K562 (cell line): ENCODE data around the gene FAM181B. TPM values are rescaled to one million over a fixed set of nuclear protein-coding genes. Genes with fewer than 3 reads are reported as not detected.
"Not testable (repeated sequence)": the region's sequence is repeated elsewhere in the genome, so short reads cannot be mapped to it uniquely, and the experiment has no call there.

Source experiments
- ATAC-seq: fragments of 200-7000 bp; cut with Tn5 transposase; 3 replicates; pipeline ENCODE4 v1.9.1; 2020; ENCODE audit warnings: moderate library complexity
- BruUV-seq: library from RNA; stranded (reverse); fragments of 400-500 nt; replicated peaks from 2 replicates; lab custom pipeline; 2021; lab: Mats Ljungman, UMichigan
- CTCF ChIA-PET: fragments of 300-600 bp; formaldehyde crosslinking; extraction: SDS; loops from one replicate; lab custom pipeline; 2021; ENCODE audit warnings: low intra/inter-chr PET ratio; lab: Yijun Ruan, JAX
- POLR2A ChIA-PET: fragments of 300-600, 350-650 bp; sonication (Branson Sonifier 250); formaldehyde crosslinking; extraction: SDS; loops from one replicate; lab custom pipeline; 2021; ENCODE audit warnings: antibody characterized with exemption, inconsistent platforms; lab: Yijun Ruan, JAX
- DNase-seq, 4 experiments: peaks; one replicate each; pipeline versions ENCODE4 v3.0.0 to v3.0.0-alpha.2; 2011 to 2018; ENCODE audit warnings: low spot score in 3 of 4, mixed read lengths in 3 of 4; ENCODE audit errors: extremely low read depth in 1 of 4
- FAIRE-seq: peaks from 2 replicates; lab custom pipeline; 2011; peaks lifted over from hg19 to GRCh38; lab: Jason Lieb, UNC
- H2AFZ ChIP-seq: 2 replicates; pipeline ENCODE4 v1.6.0; 2011; ENCODE audit warnings: low read depth, low read length, control low read depth, inconsistent platforms
- H3K27ac ChIP-seq: fragments of 200-600 bp; 3 replicates; pipeline ENCODE4 v1.8.0; 2011; ENCODE audit warnings: low read depth, mild to moderate bottlenecking, control low read depth, inconsistent platforms, low read length, moderate library complexity, mixed read lengths; ENCODE audit errors: extremely low read depth
- H3K27me3 ChIP-seq, 2 experiments: fragments of 300-600 bp in 1 of 2; 2 replicates in 1 of 2; 3 replicates in 1 of 2; pipeline versions ENCODE4 v1.6.0 to v1.8.0; 2011; ENCODE audit warnings: inconsistent platforms in 2 of 2, low read length in 2 of 2, mild to moderate bottlenecking in 1 of 2, mixed read lengths in 1 of 2, moderate library complexity in 1 of 2; ENCODE audit not compliant: control insufficient read depth in 2 of 2, insufficient read depth in 2 of 2
- H3K36me3 ChIP-seq: fragments of 300-600 bp; 3 replicates; pipeline ENCODE4 v1.8.0; 2011; ENCODE audit warnings: mild to moderate bottlenecking, low read length, inconsistent platforms; ENCODE audit not compliant: control insufficient read depth, insufficient read depth
- H3K4me1 ChIP-seq, 2 experiments: fragments of 200-600 bp in 1 of 2; replicated peaks in 1 of 2; 2 replicates in 1 of 2; 3 replicates in 1 of 2; pipeline versions ENCODE4 v1.5.1 to v1.8.0; 2011; ENCODE audit warnings: inconsistent platforms in 2 of 2, low read length in 2 of 2, mild to moderate bottlenecking in 1 of 2, mixed read lengths in 1 of 2, moderate library complexity in 1 of 2; ENCODE audit not compliant: control insufficient read depth in 2 of 2, insufficient read depth in 2 of 2
- H3K4me2 ChIP-seq: 2 replicates; pipeline ENCODE4 v1.6.1; 2011; ENCODE audit warnings: low read length, control low read depth, inconsistent platforms, mixed read lengths; ENCODE audit not compliant: insufficient read depth
- H3K4me3 ChIP-seq: fragments of 200-600 bp; sonication (generic), shearing (Covaris generic); 2 replicates; pipeline ENCODE4 v1.5.1; 2016; ENCODE audit warnings: control low read depth, inconsistent platforms
- H3K79me2 ChIP-seq: fragments of 200-600 bp; 3 replicates; pipeline ENCODE4 v1.8.0; 2011; ENCODE audit warnings: low read length, inconsistent platforms; ENCODE audit not compliant: control insufficient read depth, insufficient read depth
- H3K9ac ChIP-seq, 2 experiments: 2 replicates each; pipeline versions ENCODE4 v1.6.0 to v1.6.1; 2011; ENCODE audit warnings: low read depth in 2 of 2, low read length in 2 of 2, control low read depth in 1 of 2, inconsistent platforms in 1 of 2, mild to moderate bottlenecking in 1 of 2, mixed read lengths in 1 of 2; ENCODE audit not compliant: insufficient read depth in 1 of 2
- H3K9me1 ChIP-seq: one replicate; pipeline ENCODE4 v1.6.0; 2011; ENCODE audit warnings: inconsistent platforms, mild to moderate bottlenecking, low read length, moderate library complexity; ENCODE audit not compliant: control insufficient read depth, insufficient read depth
- H3K9me3 ChIP-seq: replicated peaks from 2 replicates; pipeline ENCODE4 v1.5.1; 2011; ENCODE audit warnings: low read depth, low read length, inconsistent platforms; ENCODE audit not compliant: control insufficient read depth, insufficient read depth
- H4K20me1 ChIP-seq: replicated peaks from 2 replicates; pipeline ENCODE4 v1.6.1; 2011; ENCODE audit warnings: low read length, inconsistent platforms, mixed read lengths; ENCODE audit not compliant: control insufficient read depth, insufficient read depth
- ELK1 ChIP-seq: sonication (generic); formaldehyde crosslinking; IDR thresholded peaks from 2 replicates; pipeline ENCODE4 v1.8.1; 2022; ENCODE audit warnings: missing genetic modification reagents
- FOXK1 ChIP-seq: sonication (generic); formaldehyde crosslinking; IDR thresholded peaks from 2 replicates; pipeline ENCODE4 v1.8.0; 2022; ENCODE audit warnings: missing genetic modification reagents, mild to moderate bottlenecking, borderline replicate concordance
- FOXP4 ChIP-seq: sonication (generic); formaldehyde crosslinking; IDR thresholded peaks from 2 replicates; pipeline ENCODE4 v1.8.0; 2022; ENCODE audit warnings: mild to moderate bottlenecking, missing genetic modification reagents, borderline replicate concordance
- LEF1 ChIP-seq: fragments of 450-650 bp; IDR thresholded peaks from 2 replicates; pipeline ENCODE4 v1.6.1; 2016; ENCODE audit warnings: mild to moderate bottlenecking
- NCOA1 ChIP-seq: fragments of 450-650 bp; IDR thresholded peaks from 2 replicates; pipeline ENCODE4 v1.6.1; 2016; ENCODE audit warnings: low read depth
- NFYB ChIP-seq: IDR thresholded peaks from 2 replicates; pipeline ENCODE4 v1.6.1; 2011; ENCODE audit warnings: mild to moderate bottlenecking, moderate library complexity; ENCODE audit not compliant: insufficient read length; ENCODE audit errors: extremely low read depth
- SLC30A9 ChIP-seq: fragments of 250-450 bp; sonication (Bioruptor Pico); IDR thresholded peaks from 2 replicates; pipeline ENCODE4 v1.8.0; 2022; ENCODE audit warnings: mild to moderate bottlenecking, moderate library complexity
- SRSF3 ChIP-seq: fragments of 200-400 bp; formaldehyde crosslinking; IDR thresholded peaks from 2 replicates; pipeline ENCODE4 v1.6.1; 2016; ENCODE audit warnings: mild to moderate bottlenecking, low read length, moderate library complexity; ENCODE audit not compliant: insufficient read depth
- U2AF1 ChIP-seq: fragments of 200-400 bp; formaldehyde crosslinking; optimal IDR thresholded peaks from 2 replicates; pipeline ENCODE3; 2017; ENCODE audit warnings: mild to moderate bottlenecking, low read depth, low read length, moderate library complexity
- XRCC5 ChIP-seq: fragments of 200-400 bp; formaldehyde crosslinking; IDR thresholded peaks from 2 replicates; pipeline ENCODE4 v1.6.1; 2017; ENCODE audit warnings: low read depth, mild to moderate bottlenecking, low read length
- YBX1 ChIP-seq: fragments of 450-650 bp; IDR thresholded peaks from 2 replicates; pipeline ENCODE4 v1.7.1; 2016; ENCODE audit warnings: mild to moderate bottlenecking
- ZKSCAN8 ChIP-seq: fragments of 200-800 bp; sonication (Bioruptor generic); IDR thresholded peaks from 2 replicates; pipeline ENCODE4 v1.6.1; 2016; ENCODE audit warnings: missing genetic modification characterization, missing compliant biosample characterization
- ZNF253 ChIP-seq: fragments of 250-450 bp; sonication (Bioruptor Pico); conservative IDR thresholded peaks from 2 replicates; pipeline ENCODE4 v1.6.1; 2021; ENCODE audit warnings: mild to moderate bottlenecking
- ZNF324 ChIP-seq: fragments of 250-450 bp; sonication (Bioruptor Pico); IDR thresholded peaks from 2 replicates; pipeline ENCODE4 v1.4.0; 2020; ENCODE audit warnings: mild to moderate bottlenecking
- ZNF668 ChIP-seq: fragments of 250-450 bp; sonication (Bioruptor Pico); IDR thresholded peaks from 2 replicates; pipeline ENCODE4 v1.8.0; 2022; ENCODE audit warnings: mild to moderate bottlenecking, inconsistent platforms
- WGBS: fragments of 100-300 bp; shearing (Covaris generic); methylation state at CpG from one replicate; pipeline ENCODE4 v1.1.6; 2016; ENCODE audit warnings: low coverage, mixed read lengths; ENCODE audit not compliant: insufficient coverage; ENCODE audit errors: missing lambda C conversion rate; 5-methylcytosine and 5-hydroxymethylcytosine counted together
- in situ Hi-C: fragments of 300-500 bp; cut with MboI; formaldehyde crosslinking; loops from 4 replicates; pipeline ENCODE4 v1.15.0; 2018; ENCODE audit warnings: inconsistent platforms, mixed read lengths
- intact Hi-C: fragments of 100-400 bp; cut with micrococcal nuclease; formaldehyde crosslinking; loops from 2 replicates; pipeline ENCODE4 v1.14.2; 2022
- polyA plus RNA-seq, 8 experiments: library from polyadenylated mRNA; depleted of rRNA in 4 of 8; stranded (reverse) in 5 of 8; unstranded in 3 of 8; fragments of >200 nt; fragmentation: Nextera tagmentation in 2 of 8; fragmentation: Illumina TruSeq in 1 of 8; extraction: Ambion mirVana in 2 of 8; extraction: Trizol in 1 of 8; gene quantifications; 2 replicates each; pipeline versions ENCODE4 v1.2.1 to v1.2.3, GENCODE V29; 2011 to 2014; ENCODE audit warnings: inconsistent platforms in 1 of 8, missing spikeins in 1 of 8
- total RNA-seq, 7 experiments: library from RNA; depleted of rRNA in 6 of 7; stranded (reverse); fragments of >200 nt in 6 of 7; fragmentation: Illumina TruSeq in 2 of 7; extraction: Trizol in 2 of 7; gene quantifications; 2 replicates each; pipeline versions ENCODE4 v1.2.1 to v1.2.3, GENCODE V29; 2011 to 2021; ENCODE audit warnings: low replicate concordance in 1 of 7

Gene FAM181B
- total and polyA plus RNA-seq, 9 of the 15 experiments (the other 6 are each of a cell fraction or from before 2014, with no cell fraction given) = 0.01 TPM; not detected in 8

GRCh38 chr11:82689347-82689746 is 44.3 kb downstream of the FAM181B start:
- H2AFZ ChIP-seq, H3K27ac ChIP-seq, H3K9me3 ChIP-seq, DNase-seq, H3K36me3 ChIP-seq, H4K20me1 ChIP-seq, H3K4me2 ChIP-seq, in situ Hi-C loops, FAIRE-seq, H3K4me1 ChIP-seq, POLR2A ChIA-PET, H3K27me3 ChIP-seq, BruUV-seq, ATAC-seq, H3K79me2 ChIP-seq, H3K9ac ChIP-seq, H3K4me3 ChIP-seq, CTCF ChIA-PET, intact Hi-C loops, H3K9me1 ChIP-seq: not testable (repeated sequence)
- 13% methylated on average over 9 of the region's 23 CpGs for WGBS

- no TSS peak for BruUV-seq
- Histone ChIP-seq H3K9me3 (no peaks in the 10 kb centered on the region), H3K4me2 (no peak overlapping the region), H3K9ac (no peak overlapping the region), H3K9me1 (no peaks in the 10 kb centered on the region), H2AFZ (no peak overlapping the region), H4K20me1 (no peaks in the 10 kb centered on the region), H3K36me3 (no peaks in the 10 kb centered on the region), H3K79me2 (no peaks in the 10 kb centered on the region; the same call in 2 of the 3 replicates), H3K4me1 (no peaks in the 10 kb centered on the region; a peak in 1 of 5 replicates), H3K27me3 (peaks cover 0 to 5% of the 10 kb centered on the region in 2 experiments; a peak in 1 of 5 replicates), H3K4me3 (no peak overlapping the region), H3K27ac (no peak overlapping the region)
- in situ Hi-C loops = no loop called here
- ATAC-seq (no peak), DNase-seq (no peak), FAIRE-seq (no peak)
- ChIA-PET CTCF (no interaction called here), POLR2A (interaction anchor here (0.7 to 1.0 kb wide), 2 partner anchors 10 to 825 kb away, joined by 4 read pairs; no protein-coding TSS in a partner anchor)
- intact Hi-C loops = no loop called here
- WGBS = 2% methylated on average over 2 of the region's 2 CpGs
- TF ChIP-seq ZNF668 (CRISPR knock-in tag) (no peak), NFYB (no peak), SRSF3 (no peak), NCOA1 (no peak), XRCC5 (no peak), YBX1 (no peak), SLC30A9 (CRISPR knock-in tag) (no peak), ZKSCAN8 (CRISPR knock-in tag) (no peak), ZNF324 (CRISPR knock-in tag) (no peak), ZNF253 (CRISPR knock-in tag) (no peak), FOXP4 (CRISPR knock-in tag) (no peak), FOXK1 (no peak), U2AF1 (no peak), ELK1 (CRISPR knock-in tag) (no peak), LEF1 (no peak)
Observed at GRCh38 chr11:82686211-82686610, 47.5 kb downstream of the FAM181B start.
